ENCODE data around the gene CCDC154. TPM values are rescaled to one million over a fixed set of nuclear protein-coding genes. Genes with fewer than 3 reads are reported as not detected.
A peak's percentile ranks its signal among the peaks of the same experiment; 100 is the strongest.
"Not testable (repeated sequence)": the region's sequence is repeated elsewhere in the genome, so short reads cannot be mapped to it uniquely, and the experiment has no call there.

The CCDC154 gene
- total RNA-seq, 2 donors from 2014 or later: 1.3 to 3.6 TPM

DNA sequence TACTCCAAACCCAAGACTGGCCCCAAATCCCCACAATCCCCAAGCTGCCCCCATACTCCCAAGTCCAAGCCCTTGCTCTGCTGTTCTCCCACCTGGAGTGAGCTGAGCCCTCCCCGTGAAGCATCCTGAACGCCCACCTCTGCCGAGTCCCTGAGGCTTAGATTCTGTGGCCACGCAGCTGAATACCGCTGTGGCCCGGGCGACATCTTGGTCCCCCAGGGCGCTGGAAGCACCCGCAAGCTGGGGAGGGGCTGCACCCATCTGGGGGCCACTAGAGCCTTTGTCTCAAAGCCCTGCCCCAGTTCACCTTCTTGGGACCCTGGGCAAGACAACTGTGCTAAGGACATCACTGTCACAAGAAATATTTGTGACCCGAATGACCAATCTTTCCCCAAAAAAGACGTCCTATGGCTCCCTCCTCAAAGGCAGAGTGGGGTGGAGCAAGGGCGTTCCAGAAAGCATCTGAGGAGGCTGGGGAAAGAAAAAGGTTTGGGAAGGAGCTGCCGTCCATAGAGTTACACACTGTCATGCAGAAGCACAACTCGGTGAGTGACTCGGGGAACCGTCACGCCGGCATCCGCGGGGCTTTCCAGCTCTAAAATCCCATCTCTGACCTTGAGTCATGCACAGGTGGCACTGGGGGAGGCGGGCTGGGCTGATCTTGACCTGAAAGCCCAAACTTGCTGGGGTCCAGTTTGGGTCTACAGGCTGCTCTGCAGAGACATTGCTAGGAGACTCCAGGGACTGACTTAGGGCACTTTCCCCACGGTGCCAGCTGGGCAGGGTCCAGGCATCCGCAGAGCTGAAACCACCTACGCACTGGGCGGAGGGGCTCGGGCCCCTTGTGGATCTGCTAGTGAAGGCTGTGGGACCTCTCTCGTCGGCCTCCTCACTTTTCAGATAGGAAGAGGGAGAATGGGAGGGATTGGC lies 37.8 kb upstream of the CCDC154 start:
- Mint-ChIP-seq H3K27me3 (no peaks in the 10 kb centered on the region), H3K27ac (no peak overlapping the region), H3K4me3 (no peak overlapping the region), H3K36me3 (ENCODE audit: low read depth) (no peaks in the 10 kb centered on the region), H3K4me1 (no peaks in the 10 kb centered on the region)
- H3K9me3 ChIP-seq (ENCODE audit: control insufficient read depth, low read length, poor library complexity, severe bottlenecking): no peaks in the 10 kb centered on the region
- ATAC-seq (no peak), DNase-seq (no peak)

GRCh38 chr16:1478937-1479336 lies 34.6 kb upstream of the CCDC154 start:
- H3K27ac Mint-ChIP-seq; H3K4me1 Mint-ChIP-seq; H3K9me3 ChIP-seq (ENCODE audit: control insufficient read depth, low read length, poor library complexity, severe bottlenecking); H3K27me3 Mint-ChIP-seq; H3K36me3 Mint-ChIP-seq (ENCODE audit: low read depth); DNase-seq; ATAC-seq; H3K4me3 Mint-ChIP-seq: not testable (repeated sequence)

DNA sequence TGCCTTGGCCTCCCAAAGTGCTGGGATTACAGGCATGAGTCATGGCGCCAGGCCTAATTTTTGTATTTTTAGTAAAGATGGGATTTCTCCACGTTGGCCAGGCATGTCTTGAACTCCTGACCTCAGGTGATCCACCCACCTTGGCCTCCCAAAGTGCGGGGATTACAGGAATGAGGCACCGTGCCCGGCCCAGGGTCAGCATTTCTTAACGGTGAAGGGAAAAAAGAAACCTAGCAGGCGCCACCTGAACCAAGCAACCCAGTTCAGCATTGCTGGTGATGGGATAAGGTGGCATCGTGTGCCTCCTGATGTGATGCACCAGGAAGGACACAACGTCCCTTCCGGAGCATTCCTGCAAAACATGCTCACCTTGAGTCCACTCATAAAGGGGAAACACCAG lies 32.7 kb upstream of the CCDC154 start:
- no peak for DNase-seq
- no peak for ATAC-seq
- no peaks in the 10 kb centered on the region for H3K27me3 Mint-ChIP-seq
- H3K4me1 Mint-ChIP-seq: peaks cover 11% of the 10 kb centered on the region
- H3K9me3 ChIP-seq (ENCODE audit: control insufficient read depth, low read length, poor library complexity, severe bottlenecking): no peaks in the 10 kb centered on the region
- H3K4me3 Mint-ChIP-seq: peak overlapping the region; percentile 69
- no peaks in the 10 kb centered on the region for H3K36me3 Mint-ChIP-seq (ENCODE audit: low read depth)
- H3K27ac Mint-ChIP-seq: peak overlapping the region; percentile 71

GRCh38 chr16:1475552-1476114 lies 31.3 kb upstream of the CCDC154 start:
- Mint-ChIP-seq H3K36me3 (ENCODE audit: low read depth) (no peaks in the 10 kb centered on the region), H3K27me3 (no peaks in the 10 kb centered on the region), H3K4me1 (peaks cover 16% of the 10 kb centered on the region), H3K27ac (peak overlapping the region; percentile 78), H3K4me3 (peak overlapping the region; percentile 78)
- DNase-seq: no peak
- no peaks in the 10 kb centered on the region for H3K9me3 ChIP-seq (ENCODE audit: control insufficient read depth, low read length, poor library complexity, severe bottlenecking)
- ATAC-seq: no peak

GRCh38 chr16:1474796-1475551 lies 30.6 kb upstream of the CCDC154 start, which contains the start of gene CLCN7:
Gene CLCN7 (minus strand): TSS chr16:1475028. CDS start chr16:1474974, 54 bp downstream.
- ATAC-seq: peak; percentile 93
- Mint-ChIP-seq H3K4me3 (peak within 1 kb of the TSS; percentile 78), H3K27me3 (no peaks in the 10 kb centered on the region), H3K27ac (peak within 1 kb of the TSS; percentile 78), H3K36me3 (ENCODE audit: low read depth) (no peaks in the 10 kb centered on the region), H3K4me1 (peaks cover 19% of the 10 kb centered on the region)
- DNase-seq: peak; percentile 80 to 82 (median 81)
- H3K9me3 ChIP-seq (ENCODE audit: control insufficient read depth, low read length, poor library complexity, severe bottlenecking): no peaks in the 10 kb centered on the region

DNA sequence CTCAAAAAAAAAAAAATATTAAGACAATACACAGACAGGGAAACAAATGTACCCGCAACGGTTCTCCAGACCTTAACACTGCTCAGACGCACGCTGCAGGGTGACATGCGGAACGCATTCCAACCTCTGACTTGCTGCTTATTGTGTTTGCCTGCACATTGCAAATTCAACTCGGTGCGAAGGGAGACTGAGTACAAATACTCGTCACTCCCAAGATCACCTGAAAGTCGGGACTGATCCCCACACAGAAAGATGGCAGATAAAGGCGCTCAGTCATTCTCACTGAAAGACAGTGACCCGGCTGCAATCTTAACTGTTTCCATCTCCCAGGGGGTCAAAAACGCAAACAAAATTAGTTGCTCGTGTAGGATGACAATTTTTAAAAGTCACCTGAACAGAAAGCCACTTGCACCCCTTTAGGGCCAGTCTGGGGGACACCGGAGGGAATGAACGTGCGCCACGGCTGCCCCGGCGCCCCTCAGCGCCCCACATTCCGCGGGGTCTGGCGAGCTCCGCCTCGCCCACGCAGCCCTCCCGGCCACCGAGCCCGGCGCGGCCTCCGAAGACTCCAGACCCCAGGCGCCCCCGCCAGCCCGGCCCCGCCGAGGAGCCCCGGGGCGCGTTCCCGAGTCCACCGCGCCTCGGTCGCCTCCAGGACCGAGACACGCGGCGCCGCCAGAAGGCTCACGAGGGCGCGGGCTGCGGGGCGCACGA lies 29.9 kb upstream of the CCDC154 start:
- ATAC-seq (no peak), DNase-seq (no peak)
- peak overlapping the region; percentile 70 for H3K27ac Mint-ChIP-seq
- no peaks in the 10 kb centered on the region for H3K9me3 ChIP-seq (ENCODE audit: control insufficient read depth, low read length, poor library complexity, severe bottlenecking)
- H3K4me1 Mint-ChIP-seq: peaks cover 25% of the 10 kb centered on the region
- no peaks in the 10 kb centered on the region for H3K36me3 Mint-ChIP-seq (ENCODE audit: low read depth)
- peak overlapping the region; percentile 78 for H3K4me3 Mint-ChIP-seq
- H3K27me3 Mint-ChIP-seq: no peaks in the 10 kb centered on the region

DNA sequence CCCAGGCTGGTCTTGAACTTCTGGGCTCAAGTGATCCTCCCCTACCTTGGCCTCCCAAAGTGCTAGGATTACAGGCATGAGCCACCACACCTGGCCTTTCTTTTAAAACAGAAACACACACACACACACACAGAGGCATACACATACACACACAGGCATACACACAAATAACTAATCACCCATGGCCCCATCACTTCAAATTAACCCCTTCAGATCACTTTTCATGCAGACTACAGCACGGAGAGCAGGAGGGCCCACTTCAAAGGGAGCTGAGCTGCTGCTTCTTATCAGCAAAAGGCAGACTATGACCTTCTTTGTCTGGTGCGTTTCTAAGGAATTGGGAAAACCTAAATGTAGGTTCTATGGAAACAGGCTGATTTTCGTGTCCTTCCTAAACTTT lies 28.6 kb upstream of the CCDC154 start:
- Mint-ChIP-seq H3K27ac (peak overlapping the region; percentile 70), H3K4me1 (peaks cover 25% of the 10 kb centered on the region), H3K27me3 (no peaks in the 10 kb centered on the region), H3K4me3 (peak overlapping the region; percentile 74), H3K36me3 (ENCODE audit: low read depth) (no peaks in the 10 kb centered on the region)
- no peak for DNase-seq
- H3K9me3 ChIP-seq (ENCODE audit: control insufficient read depth, low read length, poor library complexity, severe bottlenecking): no peaks in the 10 kb centered on the region
- no peak for ATAC-seq

- no peak for DNase-seq
- Mint-ChIP-seq H3K4me1 (peaks cover 28% of the 10 kb centered on the region), H3K36me3 (ENCODE audit: low read depth) (no peaks in the 10 kb centered on the region), H3K4me3 (no peak overlapping the region), H3K27ac (peak overlapping the region; percentile 34), H3K27me3 (no peaks in the 10 kb centered on the region)
- no peaks in the 10 kb centered on the region for H3K9me3 ChIP-seq (ENCODE audit: control insufficient read depth, low read length, poor library complexity, severe bottlenecking)
- ATAC-seq: no peak
Measured at GRCh38 chr16:1471569-1472194, 27.3 kb upstream of the CCDC154 start.

GRCh38 chr16:1470481-1471251 lies 26.3 kb upstream of the CCDC154 start:
- Mint-ChIP-seq H3K4me3 (no peak overlapping the region), H3K27ac (peak overlapping the region; percentile 24), H3K27me3 (no peaks in the 10 kb centered on the region), H3K36me3 (ENCODE audit: low read depth) (no peaks in the 10 kb centered on the region), H3K4me1 (peaks cover 25% of the 10 kb centered on the region)
- ATAC-seq: no peak
- H3K9me3 ChIP-seq (ENCODE audit: control insufficient read depth, low read length, poor library complexity, severe bottlenecking): no peaks in the 10 kb centered on the region
- no peak for DNase-seq

GRCh38 chr16:1469693-1470201 lies 25.4 kb upstream of the CCDC154 start:
- DNase-seq (no peak), ATAC-seq (no peak)
- H3K4me3 Mint-ChIP-seq: no peak overlapping the region
- peaks cover 25% of the 10 kb centered on the region for H3K4me1 Mint-ChIP-seq
- H3K9me3 ChIP-seq (ENCODE audit: control insufficient read depth, low read length, poor library complexity, severe bottlenecking): no peaks in the 10 kb centered on the region
- no peaks in the 10 kb centered on the region for H3K36me3 Mint-ChIP-seq (ENCODE audit: low read depth)
- H3K27ac Mint-ChIP-seq: peak overlapping the region; percentile 24
- no peaks in the 10 kb centered on the region for H3K27me3 Mint-ChIP-seq

DNA sequence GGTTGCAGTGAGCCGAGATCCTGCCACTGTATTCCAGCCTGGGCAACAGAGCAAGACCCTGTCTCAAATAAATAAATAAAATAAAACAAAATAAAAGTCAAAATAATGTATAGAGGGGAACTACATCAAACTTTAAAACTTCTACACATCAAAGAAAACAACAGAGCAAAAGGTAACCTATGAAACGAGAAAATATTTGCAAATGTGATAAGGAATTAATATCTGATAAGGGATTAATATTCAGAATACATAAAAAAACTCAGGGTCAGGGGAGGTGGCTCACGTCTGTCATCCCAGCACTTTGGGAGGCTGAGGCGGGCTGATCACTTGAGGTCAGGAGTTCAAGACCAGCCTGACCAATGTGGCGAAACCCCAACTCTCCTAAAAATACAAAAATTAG lies 24.8 kb upstream of the CCDC154 start:
- not testable (repeated sequence) for ATAC-seq; H3K27me3 Mint-ChIP-seq; H3K36me3 Mint-ChIP-seq (ENCODE audit: low read depth); H3K4me3 Mint-ChIP-seq; DNase-seq; H3K9me3 ChIP-seq (ENCODE audit: control insufficient read depth, low read length, poor library complexity, severe bottlenecking); H3K27ac Mint-ChIP-seq
- H3K4me1 Mint-ChIP-seq: peaks cover 26% of the 10 kb centered on the region

DNA sequence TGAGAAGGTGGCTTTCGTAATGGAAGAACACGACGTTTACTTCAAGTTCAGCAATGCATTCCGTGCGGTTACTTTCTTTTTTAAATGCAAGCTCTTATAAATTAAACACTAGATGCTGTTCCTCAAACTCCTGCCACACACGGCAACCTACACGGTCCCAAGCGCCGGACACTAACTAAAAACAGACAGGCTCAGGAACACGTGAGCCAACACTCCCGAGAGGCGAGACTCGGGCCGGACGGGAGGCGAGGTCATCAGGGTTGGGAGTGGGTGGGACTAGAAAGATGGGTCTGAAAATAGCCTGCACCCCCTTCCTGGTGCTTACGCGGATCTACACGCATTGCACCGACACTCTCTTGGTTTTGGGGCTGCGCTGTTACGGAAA lies 24.1 kb upstream of the CCDC154 start:
- DNase-seq: no peak
- Mint-ChIP-seq H3K4me1 (peaks cover 25% of the 10 kb centered on the region), H3K27me3 (no peaks in the 10 kb centered on the region), H3K4me3 (no peak overlapping the region), H3K36me3 (ENCODE audit: low read depth) (no peaks in the 10 kb centered on the region), H3K27ac (no peak overlapping the region)
- ATAC-seq: no peak
- H3K9me3 ChIP-seq (ENCODE audit: control insufficient read depth, low read length, poor library complexity, severe bottlenecking): no peaks in the 10 kb centered on the region

Measured in T-helper 17 cell (primary cell).